ENCODE results near the gene PSMD6. TPM values are rescaled to one million over a fixed set of nuclear protein-coding genes. Genes with fewer than 3 reads are reported as not detected.

Gene PSMD6
- total and polyA plus RNA-seq, 2 donors (not counting 3 experiments of a cell fraction or from before 2014, with no cell fraction given), result 53.7 to 90.8 TPM

DNA sequence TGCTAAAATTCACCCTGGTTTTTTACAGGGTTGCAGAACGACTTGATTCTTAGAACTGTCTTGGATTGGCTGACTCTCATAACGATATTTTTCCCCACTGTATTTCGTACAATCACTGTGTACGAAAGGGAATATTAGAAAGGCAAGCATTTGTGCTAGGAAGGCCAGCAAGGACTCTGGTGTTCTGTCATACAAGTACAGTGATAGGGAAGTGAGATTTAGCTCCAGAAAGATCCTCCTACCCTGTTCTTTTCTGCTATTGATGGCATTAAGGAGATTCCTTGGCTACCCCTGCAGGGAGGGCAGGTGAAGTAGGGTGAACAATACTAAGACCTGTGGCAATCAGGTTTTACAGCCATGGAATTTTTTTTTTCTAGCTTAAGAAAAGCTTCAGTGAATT is 57.3 kb downstream of the PSMD6 start:
- FAIRE-seq (no peak), DNase-seq (ENCODE audit: low read depth, low spot score) (no peak)
- Histone ChIP-seq H3K9me1 (replicated peaks; ENCODE audit: control insufficient read depth, extremely low read depth, insufficient read depth, low read length) (no peaks in the 10 kb centered on the region), H3K4me3 (replicated peaks in 1 of 3; ENCODE audit: insufficient read depth in 1 of 3, low read depth in 1 of 3, low read length in 3 of 3) (no peak overlapping the region), H3K9me3 (replicated peaks; ENCODE audit: control insufficient read depth, insufficient read depth, low read length) (no peaks in the 10 kb centered on the region), H3K4me2 (ENCODE audit: insufficient read depth, low read length) (no peak overlapping the region), H2AFZ (ENCODE audit: low read depth, low read length) (no peak overlapping the region), H4K20me1 (replicated peaks; ENCODE audit: control insufficient read depth, extremely low read depth, insufficient read depth, low read length) (no peaks in the 10 kb centered on the region), H3K27ac (ENCODE audit: insufficient read depth, low read depth, low read length) (no peak overlapping the region), H3K79me2 (ENCODE audit: control insufficient read depth, insufficient read depth, low read length) (peaks cover 41% of the 10 kb centered on the region), H3K27me3 (ENCODE audit: control insufficient read depth in 2 of 2, insufficient read depth in 2 of 2, low read length in 2 of 2) (no peaks in the 10 kb centered on the region), H3K4me1 (ENCODE audit: control insufficient read depth, extremely low read depth, insufficient read depth, low read length) (peaks cover 11% of the 10 kb centered on the region), H3K9ac (replicated peaks; ENCODE audit: extremely low read depth, insufficient read depth, low read length) (no peak overlapping the region), H3K36me3 (ENCODE audit: control insufficient read depth in 2 of 2, extremely low read depth in 1 of 2, insufficient read depth in 2 of 2, low read length in 2 of 2) (no peaks in the 10 kb centered on the region)
- dilution Hi-C loops (cut with MboI; ENCODE audit: extremely low pct_ligation_motif_present, low sequenced_read_pairs), result no loop called here
- POLR2A ChIA-PET, result interaction anchor here (1.1 kb wide), 1 partner anchor 31 kb away, joined by 4 read pairs; no protein-coding TSS in a partner anchor
- CTCF ChIA-PET, result no interaction called here
- intact Hi-C loops (cut with micrococcal nuclease), result no loop called here
- BruUV-seq (replicated peaks), result no TSS peak
- TF ChIP-seq POLR2A (IDR thresholded peaks at IDR 0.05; ENCODE audit: low read depth, low read length), result no peak
- no peak for TF ChIP-seq MAX (IDR thresholded peaks at IDR 0.05; ENCODE audit: insufficient read depth, insufficient read length)
- TF ChIP-seq FOS (IDR thresholded peaks at IDR 0.05; ENCODE audit: borderline replicate concordance, insufficient read depth, low read length), result no peak
- no peak for TF ChIP-seq MYC (IDR thresholded peaks at IDR 0.05; ENCODE audit: low read depth, low read length)
- no peak for TF ChIP-seq EZH2 (IDR thresholded peaks at IDR 0.05; ENCODE audit: borderline replicate concordance, low read depth, low read length, severe bottlenecking)
- no peak for TF ChIP-seq CTCF (IDR thresholded peaks at IDR 0.05; ENCODE audit: extremely low read depth in 1 of 2, insufficient read depth in 1 of 2, low read depth in 1 of 2, low read length in 2 of 2)

Data from endothelial cell of umbilical vein (primary cell).